Measurements from ENCODE around the gene ADARB2.

The ADARB2 gene

GRCh38 chr10:1166101-1166827 is 571.1 kb downstream of the ADARB2 start:
- Histone ChIP-seq H4K8ac (ENCODE audit: low read depth, low read length) (no peak overlapping the region), H3K36me3 (replicated peaks in 1 of 2; ENCODE audit: control insufficient read depth in 2 of 2, insufficient read depth in 2 of 2, low read length in 2 of 2) (peaks cover 0 to 2% of the 10 kb centered on the region in 2 donors), H2BK15ac (ENCODE audit: low read length) (no peak overlapping the region), H2AFZ (ENCODE audit: low read length) (no peak overlapping the region), H3K27me3 (ENCODE audit: control insufficient read depth in 3 of 3, insufficient read depth in 3 of 3, low read depth in 1 of 3, low read length in 3 of 3) (peaks cover 0 to 11% (median 0%) of the 10 kb centered on the region in 3 experiments), H3K4me2 (ENCODE audit: insufficient read depth, low read length, poor library complexity, severe bottlenecking) (no peak overlapping the region), H3K9me3 (replicated peaks in 1 of 2; ENCODE audit: control insufficient read depth in 2 of 2, insufficient read depth in 1 of 2, low read depth in 1 of 2, low read length in 2 of 2) (peaks cover 0 to 3% of the 10 kb centered on the region in 2 donors), H4K91ac (ENCODE audit: low read depth, low read length, poor library complexity) (no peak overlapping the region), H3K4ac (ENCODE audit: low read length) (no peak overlapping the region), H3K27ac (replicated peaks; ENCODE audit: low read length) (no peak overlapping the region), H3K23ac (ENCODE audit: low read depth, low read length, poor library complexity) (peak overlapping the region; percentile 57), H2BK120ac (ENCODE audit: low read depth, low read length) (no peak overlapping the region), H3K18ac (ENCODE audit: low read length) (peak overlapping the region; percentile 27), H3K4me3 (ENCODE audit: low read length in 2 of 2) (no peak overlapping the region), H3K79me1 (ENCODE audit: low read depth, low read length) (no peaks in the 10 kb centered on the region), H2BK12ac (ENCODE audit: low read length) (no peak overlapping the region), H3K9ac (ENCODE audit: low read depth, low read length, poor library complexity) (no peak overlapping the region), H2AK5ac (ENCODE audit: low read depth, low read length) (peak overlapping the region; percentile 52), H2BK5ac (ENCODE audit: low read length) (no peak overlapping the region), H3K14ac (ENCODE audit: low read length) (no peak overlapping the region), H3K4me1 (ENCODE audit: control insufficient read depth in 2 of 2, insufficient read depth in 1 of 2, low read depth in 1 of 2, low read length in 2 of 2) (peaks cover 0 to 2% of the 10 kb centered on the region in 2 donors)
- no peak for DNase-seq (ENCODE audit: low spot score)
- no CpG with 5 or more reads among the region's 15 CpGs for WGBS, 2 donors (ENCODE audit: extremely low coverage in 2 of 2, insufficient read length in 2 of 2, insufficient replicate concordance in 1 of 2)

GRCh38 chr10:1163831-1164230 is 573.5 kb downstream of the ADARB2 start:
- H3K4me3 ChIP-seq (ENCODE audit: low read length in 2 of 2) = no peak overlapping the region
- H3K9ac ChIP-seq (ENCODE audit: low read depth, low read length, poor library complexity) = no peak overlapping the region
- no peak overlapping the region for H3K23ac ChIP-seq (ENCODE audit: low read depth, low read length, poor library complexity)
- H2BK12ac ChIP-seq (ENCODE audit: low read length) = no peak overlapping the region
- WGBS, 2 donors (ENCODE audit: extremely low coverage in 2 of 2, insufficient read length in 2 of 2, insufficient replicate concordance in 1 of 2) = no CpG with 5 or more reads among the region's 5 CpGs
- no peak overlapping the region for H3K4ac ChIP-seq (ENCODE audit: low read length)
- DNase-seq (ENCODE audit: low spot score) = no peak
- H3K27ac ChIP-seq (replicated peaks; ENCODE audit: low read length) = no peak overlapping the region
- peaks cover 0 to 2% (median 0%) of the 10 kb centered on the region in 3 experiments for H3K27me3 ChIP-seq (ENCODE audit: control insufficient read depth in 3 of 3, insufficient read depth in 3 of 3, low read depth in 1 of 3, low read length in 3 of 3)
- H3K36me3 ChIP-seq (replicated peaks in 1 of 2; ENCODE audit: control insufficient read depth in 2 of 2, insufficient read depth in 2 of 2, low read length in 2 of 2) = no peaks in the 10 kb centered on the region
- H2BK5ac ChIP-seq (ENCODE audit: low read length) = no peak overlapping the region
- no peak overlapping the region for H3K18ac ChIP-seq (ENCODE audit: low read length)
- H3K4me1 ChIP-seq (ENCODE audit: control insufficient read depth in 2 of 2, insufficient read depth in 1 of 2, low read depth in 1 of 2, low read length in 2 of 2) = peaks cover 0 to 2% of the 10 kb centered on the region in 2 donors
- H2BK120ac ChIP-seq (ENCODE audit: low read depth, low read length) = no peak overlapping the region
- H3K9me3 ChIP-seq (replicated peaks in 1 of 2; ENCODE audit: control insufficient read depth in 2 of 2, insufficient read depth in 1 of 2, low read depth in 1 of 2, low read length in 2 of 2) = no peaks in the 10 kb centered on the region
- no peak overlapping the region for H4K8ac ChIP-seq (ENCODE audit: low read depth, low read length)
- no peak overlapping the region for H2BK15ac ChIP-seq (ENCODE audit: low read length)
- H4K91ac ChIP-seq (ENCODE audit: low read depth, low read length, poor library complexity) = no peak overlapping the region
- H3K4me2 ChIP-seq (ENCODE audit: insufficient read depth, low read length, poor library complexity, severe bottlenecking) = no peak overlapping the region
- H3K14ac ChIP-seq (ENCODE audit: low read length) = no peak overlapping the region
- H3K79me1 ChIP-seq (ENCODE audit: low read depth, low read length) = no peaks in the 10 kb centered on the region
- H2AFZ ChIP-seq (ENCODE audit: low read length) = no peak overlapping the region
- H2AK5ac ChIP-seq (ENCODE audit: low read depth, low read length) = no peak overlapping the region

GRCh38 chr10:1163204-1163660 is 574.1 kb downstream of the ADARB2 start:
- WGBS, 2 donors (ENCODE audit: extremely low coverage in 2 of 2, insufficient read length in 2 of 2, insufficient replicate concordance in 1 of 2) = no CpG with 5 or more reads among the region's 29 CpGs
- Histone ChIP-seq H4K91ac (ENCODE audit: low read depth, low read length, poor library complexity) (no peak overlapping the region), H4K8ac (ENCODE audit: low read depth, low read length) (no peak overlapping the region), H3K27me3 (ENCODE audit: control insufficient read depth in 3 of 3, insufficient read depth in 3 of 3, low read depth in 1 of 3, low read length in 3 of 3) (peaks cover 0 to 2% (median 0%) of the 10 kb centered on the region in 3 experiments), H3K4me3 (ENCODE audit: low read length in 2 of 2) (peak overlapping the region in 1 of 2 donors; percentile 30), H3K9ac (ENCODE audit: low read depth, low read length, poor library complexity) (peak overlapping the region; percentile 31), H3K23ac (ENCODE audit: low read depth, low read length, poor library complexity) (no peak overlapping the region), H2BK12ac (ENCODE audit: low read length) (no peak overlapping the region), H2BK5ac (ENCODE audit: low read length) (no peak overlapping the region), H2BK120ac (ENCODE audit: low read depth, low read length) (no peak overlapping the region), H2AK5ac (ENCODE audit: low read depth, low read length) (peak overlapping the region; percentile 66), H3K9me3 (replicated peaks in 1 of 2; ENCODE audit: control insufficient read depth in 2 of 2, insufficient read depth in 1 of 2, low read depth in 1 of 2, low read length in 2 of 2) (no peaks in the 10 kb centered on the region), H3K4me2 (ENCODE audit: insufficient read depth, low read length, poor library complexity, severe bottlenecking) (no peak overlapping the region), H3K18ac (ENCODE audit: low read length) (peak overlapping the region; percentile 55), H3K27ac (replicated peaks; ENCODE audit: low read length) (no peak overlapping the region), H3K79me1 (ENCODE audit: low read depth, low read length) (no peaks in the 10 kb centered on the region), H3K36me3 (replicated peaks in 1 of 2; ENCODE audit: control insufficient read depth in 2 of 2, insufficient read depth in 2 of 2, low read length in 2 of 2) (no peaks in the 10 kb centered on the region), H2BK15ac (ENCODE audit: low read length) (no peak overlapping the region), H3K4ac (ENCODE audit: low read length) (peak overlapping the region; percentile 67), H3K14ac (ENCODE audit: low read length) (peak overlapping the region; percentile 27), H3K4me1 (ENCODE audit: control insufficient read depth in 2 of 2, insufficient read depth in 1 of 2, low read depth in 1 of 2, low read length in 2 of 2) (peaks cover 0 to 2% of the 10 kb centered on the region in 2 donors), H2AFZ (ENCODE audit: low read length) (no peak overlapping the region)
- DNase-seq (ENCODE audit: low spot score) = no peak

GRCh38 chr10:1162481-1163203 is 574.7 kb downstream of the ADARB2 start:
- H3K27me3 ChIP-seq (ENCODE audit: control insufficient read depth in 3 of 3, insufficient read depth in 3 of 3, low read depth in 1 of 3, low read length in 3 of 3) = peaks cover 0 to 2% (median 0%) of the 10 kb centered on the region in 3 experiments
- H2AFZ ChIP-seq (ENCODE audit: low read length) = no peak overlapping the region
- peak overlapping the region; percentile 66 for H2AK5ac ChIP-seq (ENCODE audit: low read depth, low read length)
- H3K14ac ChIP-seq (ENCODE audit: low read length) = no peak overlapping the region
- H2BK5ac ChIP-seq (ENCODE audit: low read length) = peak overlapping the region; percentile 7
- no peak for DNase-seq (ENCODE audit: low spot score)
- no CpG with 5 or more reads among the region's 13 CpGs for WGBS, 2 donors (ENCODE audit: extremely low coverage in 2 of 2, insufficient read length in 2 of 2, insufficient replicate concordance in 1 of 2)
- no peaks in the 10 kb centered on the region for H3K9me3 ChIP-seq (replicated peaks in 1 of 2; ENCODE audit: control insufficient read depth in 2 of 2, insufficient read depth in 1 of 2, low read depth in 1 of 2, low read length in 2 of 2)
- H4K91ac ChIP-seq (ENCODE audit: low read depth, low read length, poor library complexity) = no peak overlapping the region
- H3K4ac ChIP-seq (ENCODE audit: low read length) = peak overlapping the region; percentile 67
- H3K36me3 ChIP-seq (replicated peaks in 1 of 2; ENCODE audit: control insufficient read depth in 2 of 2, insufficient read depth in 2 of 2, low read length in 2 of 2) = no peaks in the 10 kb centered on the region
- H4K8ac ChIP-seq (ENCODE audit: low read depth, low read length) = no peak overlapping the region
- H3K79me1 ChIP-seq (ENCODE audit: low read depth, low read length) = no peaks in the 10 kb centered on the region
- no peak overlapping the region for H2BK15ac ChIP-seq (ENCODE audit: low read length)
- peak overlapping the region; percentile 31 for H3K9ac ChIP-seq (ENCODE audit: low read depth, low read length, poor library complexity)
- no peak overlapping the region for H2BK120ac ChIP-seq (ENCODE audit: low read depth, low read length)
- H3K27ac ChIP-seq (replicated peaks; ENCODE audit: low read length) = no peak overlapping the region
- no peak overlapping the region for H3K23ac ChIP-seq (ENCODE audit: low read depth, low read length, poor library complexity)
- peak overlapping the region in 1 of 2 donors; percentile 30 for H3K4me3 ChIP-seq (ENCODE audit: low read length in 2 of 2)
- H2BK12ac ChIP-seq (ENCODE audit: low read length) = no peak overlapping the region
- H3K18ac ChIP-seq (ENCODE audit: low read length) = peak overlapping the region; percentile 55
- peaks cover 0 to 2% of the 10 kb centered on the region in 2 donors for H3K4me1 ChIP-seq (ENCODE audit: control insufficient read depth in 2 of 2, insufficient read depth in 1 of 2, low read depth in 1 of 2, low read length in 2 of 2)
- no peak overlapping the region for H3K4me2 ChIP-seq (ENCODE audit: insufficient read depth, low read length, poor library complexity, severe bottlenecking)
